ENCODE data around the gene DHCR24.

The DHCR24 gene

GRCh38 chr1:54846716-54847284 is 40.2 kb downstream of the DHCR24 start:
- no peak for DNase-seq (ENCODE audit: low read depth in 1 of 2, low spot score in 1 of 2)

DNA sequence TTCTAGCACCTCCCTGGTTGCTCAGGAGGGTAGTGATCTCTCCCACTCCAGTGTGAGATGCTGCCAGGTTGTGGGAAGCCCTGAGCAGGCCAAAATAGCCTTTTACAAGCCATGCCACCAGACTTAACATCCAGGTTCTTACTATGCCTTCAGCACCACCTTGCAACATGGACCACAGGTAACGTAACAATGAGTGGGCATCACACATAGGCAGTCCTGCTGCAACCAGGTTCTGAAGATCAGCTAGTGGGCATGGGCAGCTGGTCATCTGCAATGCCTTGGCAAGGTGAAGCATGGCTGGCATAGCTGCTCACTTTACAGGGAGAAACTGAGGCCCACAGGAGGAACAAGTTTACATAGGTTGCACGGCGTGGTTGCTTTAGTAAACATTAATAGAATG is 40.7 kb downstream of the DHCR24 start:
- DNase-seq (ENCODE audit: low read depth in 1 of 2, low spot score in 1 of 2) = no peak

GRCh38 chr1:54845772-54846171 is 41.2 kb downstream of the DHCR24 start:
- no peak for DNase-seq (ENCODE audit: low read depth in 1 of 2, low spot score in 1 of 2)

- no peak for DNase-seq (ENCODE audit: low read depth in 1 of 2, low spot score in 1 of 2)
Observed at GRCh38 chr1:54844564-54844963, 42.4 kb downstream of the DHCR24 start.

DNA sequence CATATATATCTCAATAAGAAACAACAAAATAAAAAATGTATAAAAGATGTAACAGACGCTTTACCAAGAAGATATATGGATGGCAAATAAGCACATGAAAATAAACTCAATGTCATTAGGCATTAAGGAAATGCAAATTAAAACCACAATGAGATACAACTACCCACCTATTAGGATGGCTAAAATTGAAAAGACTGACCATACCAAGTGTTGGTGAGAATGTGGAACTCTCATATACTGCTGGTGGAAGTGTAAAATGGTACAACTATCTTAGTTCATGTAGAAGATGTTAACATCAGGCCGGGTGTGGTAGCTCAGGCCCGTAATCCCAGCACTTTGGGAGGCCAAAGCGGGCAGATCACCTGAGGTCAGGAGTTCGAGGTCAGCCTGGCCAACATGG is 43.5 kb downstream of the DHCR24 start:
- DNase-seq (ENCODE audit: low read depth in 1 of 2, low spot score in 1 of 2) = no peak

- DNase-seq (ENCODE audit: low read depth in 1 of 2, low spot score in 1 of 2) = no peak
Observed at GRCh38 chr1:54842963-54843362, 44.0 kb downstream of the DHCR24 start.

DNA sequence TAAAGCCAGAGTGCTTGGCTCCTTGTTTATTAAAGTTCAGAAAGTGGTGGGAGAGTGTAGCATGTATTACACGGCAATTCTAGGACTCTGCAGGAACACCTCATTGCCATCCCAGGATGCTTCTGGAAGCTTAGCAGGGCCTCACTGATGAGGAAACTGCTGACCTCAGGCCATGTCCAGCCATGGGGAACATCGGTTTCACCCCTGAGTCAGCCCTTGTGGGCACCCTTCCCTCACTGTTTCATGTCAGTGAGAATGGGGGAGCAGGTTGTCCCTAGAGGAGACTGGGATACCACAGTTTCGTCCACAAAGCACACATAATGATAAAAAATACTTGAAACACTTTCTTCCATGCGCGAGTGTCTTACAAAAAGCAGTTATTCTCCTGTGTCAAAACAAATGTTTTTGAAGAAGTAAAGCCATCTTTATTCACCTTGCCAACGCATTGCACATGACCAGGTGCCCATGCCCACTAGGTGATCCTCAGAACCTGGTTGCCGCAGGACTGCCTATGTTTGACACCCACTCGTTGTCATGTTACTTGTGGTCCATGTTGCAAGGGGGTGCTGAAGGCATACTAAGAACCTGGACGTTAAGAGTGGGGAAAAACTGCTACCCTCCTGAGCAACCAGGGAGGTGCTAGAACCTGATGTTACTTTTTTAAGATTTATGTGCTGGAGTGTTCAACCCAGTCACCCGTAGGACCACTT is 44.6 kb downstream of the DHCR24 start:
- DNase-seq (ENCODE audit: low read depth in 1 of 2, low spot score in 1 of 2) = no peak

- DNase-seq (ENCODE audit: low read depth in 1 of 2, low spot score in 1 of 2) = no peak
Observed at GRCh38 chr1:54839824-54840223, 47.2 kb downstream of the DHCR24 start.

DNA sequence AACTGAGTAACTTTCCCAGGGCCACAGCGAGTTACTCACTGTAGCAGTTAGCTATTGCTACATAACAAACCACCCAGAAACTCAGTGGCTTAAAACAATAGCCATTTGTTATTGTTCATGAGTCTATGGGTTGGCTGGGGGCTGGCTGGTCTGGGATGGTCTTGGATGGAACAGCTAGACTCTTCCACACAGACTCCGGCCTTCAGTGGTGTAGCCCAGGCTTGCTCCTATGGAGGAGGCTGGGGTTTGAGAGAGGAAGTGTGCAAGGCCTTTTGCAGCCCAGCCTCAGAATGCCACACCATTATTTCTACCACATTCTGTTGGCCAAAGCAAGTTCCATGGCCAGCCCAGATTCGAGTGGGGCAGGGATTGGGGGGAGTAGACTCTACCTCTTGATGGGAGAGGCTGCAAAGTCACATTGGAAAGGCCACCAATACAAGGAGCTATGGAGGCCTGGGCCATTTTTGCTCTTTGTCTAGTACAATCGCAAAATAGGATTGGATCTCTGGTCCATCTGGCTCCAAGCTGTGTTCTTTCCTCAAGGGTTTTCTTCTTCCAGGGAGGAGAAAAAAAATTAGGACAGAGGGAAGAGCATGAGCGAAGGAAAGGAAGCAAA is 48.3 kb downstream of the DHCR24 start:
- no peak for DNase-seq (ENCODE audit: low read depth in 1 of 2, low spot score in 1 of 2)

GRCh38 chr1:54837002-54837853 is 49.8 kb downstream of the DHCR24 start:
- DNase-seq (ENCODE audit: low read depth in 1 of 2, low spot score in 1 of 2) = no peak

GRCh38 chr1:54836594-54836993 is 50.4 kb downstream of the DHCR24 start:
- no peak for DNase-seq (ENCODE audit: low read depth in 1 of 2, low spot score in 1 of 2)

DNA sequence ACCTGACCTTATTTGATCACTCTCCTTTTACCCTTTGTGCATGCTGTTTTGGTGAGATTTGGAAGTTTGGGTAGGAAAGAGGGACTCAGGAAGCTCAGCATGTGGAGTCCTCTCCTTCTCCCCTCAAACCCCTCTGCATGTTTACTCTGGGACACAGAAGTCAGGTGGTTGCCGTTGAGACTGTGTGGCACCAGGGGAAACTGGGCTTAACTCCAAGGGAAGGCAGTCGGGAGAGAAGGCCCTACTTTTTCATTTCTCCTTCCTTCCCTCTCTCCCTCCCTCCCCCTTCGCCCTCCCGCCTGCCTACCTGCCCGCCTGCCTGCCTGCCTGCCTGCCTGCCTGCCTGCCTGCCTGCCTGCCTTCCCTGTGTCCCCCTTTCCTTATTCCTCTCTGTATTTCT is 51.0 kb downstream of the DHCR24 start:
- DNase-seq (ENCODE audit: low read depth in 1 of 2, low spot score in 1 of 2) = no peak

DNA sequence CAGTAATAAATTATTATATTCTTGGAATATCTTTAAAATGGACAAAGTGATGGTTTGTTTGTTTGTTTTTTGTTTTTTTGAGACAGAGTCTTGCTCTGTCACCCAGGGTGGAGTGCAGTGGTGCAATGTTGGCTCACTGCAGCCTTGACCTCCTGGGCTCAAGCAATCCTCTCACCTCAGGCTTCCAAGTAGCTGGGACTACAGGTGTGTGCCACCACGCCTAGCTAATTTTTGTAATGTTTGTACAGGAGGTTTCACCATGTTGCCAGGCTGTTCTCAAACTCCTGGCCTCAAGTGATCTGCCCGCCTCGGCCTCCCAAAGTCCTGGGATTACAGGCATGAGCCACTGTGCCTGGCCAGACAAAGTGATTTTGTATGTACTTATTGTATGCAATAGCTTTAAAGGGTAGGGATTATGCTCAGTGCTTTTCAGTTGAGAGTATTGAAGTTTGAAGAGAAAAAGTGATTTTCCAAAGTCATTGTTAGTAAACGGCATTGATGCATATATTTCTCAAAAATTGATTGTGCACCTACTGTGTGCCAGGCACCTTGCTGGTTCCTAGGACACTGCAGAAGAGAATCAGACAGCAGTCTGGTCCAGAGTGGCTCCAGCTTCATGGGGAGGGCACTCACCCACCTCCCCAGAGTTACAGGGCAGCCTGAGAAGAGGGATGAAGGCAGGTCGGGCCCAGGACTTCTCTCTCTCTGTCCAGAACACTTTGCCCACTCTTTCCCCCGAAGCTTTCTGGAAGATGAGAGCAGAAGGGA is 51.7 kb downstream of the DHCR24 start:
- DNase-seq (ENCODE audit: low read depth in 1 of 2, low spot score in 1 of 2) = no peak

DNA sequence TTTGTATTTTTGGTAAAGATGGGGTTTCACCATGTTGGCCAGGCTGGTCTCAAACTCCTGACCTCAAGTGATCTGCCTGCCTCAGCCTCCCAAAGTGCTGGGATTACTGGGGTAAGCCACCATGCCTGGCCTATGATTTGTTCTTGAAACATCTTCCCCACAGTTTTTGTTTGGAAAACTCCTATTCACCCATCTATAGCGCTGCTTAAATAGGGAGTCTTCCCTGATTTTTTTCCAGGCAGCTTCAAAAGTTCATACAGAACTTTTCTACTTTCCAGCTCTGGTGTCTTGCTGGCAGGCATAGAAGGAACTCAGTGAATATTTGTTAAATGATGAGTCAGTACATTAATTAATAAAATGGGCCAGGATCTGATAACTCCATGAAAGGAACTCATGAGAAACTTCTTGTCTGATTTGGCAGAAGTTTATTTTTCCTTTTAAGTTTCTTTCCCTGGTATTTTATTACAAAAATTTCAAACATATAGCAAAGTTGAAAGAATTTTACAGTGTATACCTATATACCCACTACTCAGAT is 52.9 kb downstream of the DHCR24 start:
- no peak for DNase-seq (ENCODE audit: low read depth in 1 of 2, low spot score in 1 of 2)

DNA sequence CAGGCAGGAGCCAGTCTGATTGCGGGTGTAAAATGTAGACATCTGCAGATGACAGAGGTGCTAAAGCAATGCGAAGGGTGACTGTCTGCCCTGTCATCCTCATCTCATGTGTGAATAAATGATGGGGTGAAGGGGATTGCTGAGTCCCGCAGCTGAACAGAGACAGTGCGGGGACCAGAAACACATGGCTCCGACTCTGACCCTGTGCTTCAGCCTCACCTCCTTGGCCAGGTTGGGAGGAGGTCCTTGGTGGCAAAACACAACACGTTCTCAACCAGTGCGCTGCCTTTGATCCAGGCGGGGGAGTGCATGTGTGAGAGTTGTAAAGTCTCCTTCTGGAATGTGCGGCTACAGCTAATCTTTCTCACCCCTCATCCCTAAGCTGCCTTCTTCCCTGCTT is 53.9 kb downstream of the DHCR24 start:
- no peak for DNase-seq (ENCODE audit: low read depth in 1 of 2, low spot score in 1 of 2)

GRCh38 chr1:54826226-54826816 is 60.7 kb downstream of the DHCR24 start:
- no peak for DNase-seq (ENCODE audit: low read depth in 1 of 2, low spot score in 1 of 2)

- DNase-seq (ENCODE audit: low read depth in 1 of 2, low spot score in 1 of 2) = no peak
Observed at GRCh38 chr1:54825696-54826095, 61.3 kb downstream of the DHCR24 start.

GRCh38 chr1:54823670-54824069 is 63.3 kb downstream of the DHCR24 start:
- DNase-seq (ENCODE audit: low read depth in 1 of 2, low spot score in 1 of 2) = no peak

DNA sequence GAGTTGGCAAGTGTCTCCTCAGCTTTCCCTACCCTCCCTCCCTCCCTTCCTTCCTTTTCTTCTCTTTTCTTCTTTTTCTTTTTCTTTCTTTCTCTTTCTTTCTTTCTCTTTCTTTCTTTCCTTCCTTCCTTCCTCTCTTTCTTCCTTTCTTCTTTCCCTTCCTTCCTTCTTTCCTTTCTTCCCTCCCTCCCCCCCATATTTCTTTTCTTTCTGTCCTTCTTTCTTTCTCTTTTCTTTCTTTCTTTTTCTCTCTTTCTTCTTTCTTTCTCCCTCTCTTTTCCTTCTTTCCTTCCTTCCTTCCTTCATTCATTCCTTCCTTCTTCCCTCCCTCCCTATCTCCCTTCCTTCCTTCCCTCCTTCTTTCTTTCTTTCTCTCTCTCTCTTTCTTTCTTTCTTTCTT is 67.3 kb downstream of the DHCR24 start:
- no peak for DNase-seq (ENCODE audit: low read depth in 1 of 2, low spot score in 1 of 2)

GRCh38 chr1:54819195-54819536 is 67.8 kb downstream of the DHCR24 start:
- DNase-seq (ENCODE audit: low read depth in 1 of 2, low spot score in 1 of 2) = no peak

Data from activated CD4-positive, alpha-beta T cell treated with anti-CD3 and anti-CD28 coated beads, Interleukin-2, amount 50 U/mL, for 24 hours (primary cell).